Psoas muscle (tissue), 8 donors: ENCODE data around the gene EPX. TPM values are rescaled to one million over a fixed set of nuclear protein-coding genes. Genes with fewer than 3 reads are reported as not detected.

ENCODE experiments used
- ATAC-seq, 4 donors: fragments of 200-7000 bp; cut with Tn5 transposase; one replicate each; pipeline ENCODE4 v1.9.1; 2020; ENCODE audit warnings: moderate library complexity in 3 of 4, mild to moderate bottlenecking in 2 of 4
- DNase-seq, 2 donors: peaks; one replicate each; pipeline ENCODE4 v3.0.0-alpha.2; 2020
- H3K27ac ChIP-seq: fragments of 200-600 bp; one replicate; pipeline ENCODE4 v1.8.0; 2022
- H3K27me3 ChIP-seq, 3 donors: fragments of 200-600 bp in 1 of 3; one replicate each; pipeline versions ENCODE4 v1.6.1 to v1.8.0; 2013 to 2022; ENCODE audit warnings: low read length in 2 of 3, mild to moderate bottlenecking in 2 of 3, moderate library complexity in 1 of 3; ENCODE audit not compliant: insufficient read depth in 3 of 3
- H3K36me3 ChIP-seq, 2 donors: fragments of 200-600 bp in 1 of 2; one replicate each; pipeline versions ENCODE4 v1.6.1 to v1.8.0; 2013 to 2022; ENCODE audit warnings: low read depth in 1 of 2, mild to moderate bottlenecking in 1 of 2, moderate library complexity in 1 of 2; ENCODE audit not compliant: insufficient read depth in 1 of 2
- H3K4me1 ChIP-seq: fragments of 200-600 bp; one replicate; pipeline ENCODE4 v1.8.0; 2022
- H3K4me3 ChIP-seq: fragments of 200-600 bp; one replicate; pipeline ENCODE4 v1.8.0; 2022; ENCODE audit warnings: mild to moderate bottlenecking
- H3K9me3 ChIP-seq: fragments of 200-600 bp; one replicate; pipeline ENCODE4 v1.8.0; 2022
- CTCF ChIP-seq: fragments of 200-600 bp; IDR thresholded peaks from one replicate; pipeline ENCODE4 v1.8.0; 2022; ENCODE audit warnings: antibody characterized with exemption
- WGBS, 3 donors: extraction: QIAGEN DNeasy Blood & Tissue Kit; methylation state at CpG; one replicate each; pipeline versions ENCODE4 v1.1.6 to v1.1.7; 2013; 5-methylcytosine and 5-hydroxymethylcytosine counted together
- intact Hi-C, 2 donors: fragments of 100-400 bp; cut with DNase I; formaldehyde crosslinking; loops; one replicate each; pipeline versions ENCODE4 v1.11.0 to v1.14.2; 2022
- polyA plus RNA-seq, 3 donors: library from polyadenylated mRNA; stranded (reverse); fragments of 200-250 nt; gene quantifications; one replicate each; pipeline ENCODE4 v1.2.3, GENCODE V29; 2013
- total RNA-seq, 4 donors: library from RNA; stranded (reverse); fragmentation: NEBNext Ultra II Directional in 2 of 4; extraction: Animal tissue kit (Norgen Biotek cat#: 25700) in 2 of 4; gene quantifications; one replicate each; pipeline versions ENCODE4 v1.2.1 to v1.2.4, GENCODE V29; 2021 to 2023
- donor health status: healthy with polysubstance abuse.
- donor health status: DM: no; HTN: no; CAD: no; lungs with moderate emphysema.
- donor health status: Bipolar disorder and iron deficiency.
- donor health status: healthy.
- donor health status: DM: yes; HTN: yes; CAD: no.
- donor health status: DM: no; HTN: no; CAD: no.
- donor health status: DM: no; HTN: no; CAD: no.
- donor health status: DM: yes; HTN: yes; CAD: no.

EPX gene
- total and polyA plus RNA-seq, 7 donors = 0.12 TPM; not detected in 6

- WGBS, 3 donors = 29 to 45% (median 34%) methylated on average over 1 of the region's 1 CpG
- intact Hi-C loops = no loop called here
- Histone ChIP-seq H3K36me3 (no peaks in the 10 kb centered on the region), H3K4me1 (no peaks in the 10 kb centered on the region), H3K27me3 (no peaks in the 10 kb centered on the region), H3K4me3 (no peak overlapping the region), H3K9me3 (no peaks in the 10 kb centered on the region), H3K27ac (no peak overlapping the region)
- ATAC-seq (no peak), DNase-seq (no peak)
- no peak for TF ChIP-seq CTCF
Measured at GRCh38 chr17:58224315-58224714, 31.8 kb downstream of the EPX start.

GRCh38 chr17:58227733-58228132 lies 35.2 kb downstream of the EPX start:
- no peak for TF ChIP-seq CTCF

GRCh38 chr17:58228679-58229078 lies 36.2 kb downstream of the EPX start:
- no peak overlapping the region for H3K4me3 ChIP-seq
- H3K36me3 ChIP-seq = no peaks in the 10 kb centered on the region
- intact Hi-C loops = no loop called here
- WGBS, 3 donors = 27 to 30% (median 29%) methylated on average over 3 of the region's 3 CpGs
- peaks cover 0 to 3% (median 0%) of the 10 kb centered on the region in 3 donors for H3K27me3 ChIP-seq
- DNase-seq (no peak), ATAC-seq (no peak)
- no peak overlapping the region for H3K27ac ChIP-seq
- H3K4me1 ChIP-seq = no peaks in the 10 kb centered on the region
- no peak for TF ChIP-seq CTCF
- no peaks in the 10 kb centered on the region for H3K9me3 ChIP-seq

More at GRCh38 chr17:58227733-58228132, 35.2 kb downstream of the EPX start:
- Histone ChIP-seq H3K4me3 (no peak overlapping the region), H3K27ac (no peak overlapping the region), H3K4me1 (no peaks in the 10 kb centered on the region), H3K9me3 (no peaks in the 10 kb centered on the region), H3K36me3 (no peaks in the 10 kb centered on the region), H3K27me3 (no peaks in the 10 kb centered on the region)
- ATAC-seq (no peak), DNase-seq (no peak)
- WGBS, 3 donors = 59 to 71% (median 63%) methylated on average over 3 of the region's 3 CpGs
- intact Hi-C loops = no loop called here

GRCh38 chr17:58229384-58229783 lies 36.9 kb downstream of the EPX start:
- Histone ChIP-seq H3K4me3 (no peak overlapping the region), H3K9me3 (no peaks in the 10 kb centered on the region), H3K36me3 (no peaks in the 10 kb centered on the region), H3K27me3 (peaks cover 0 to 4% (median 0%) of the 10 kb centered on the region in 3 donors), H3K4me1 (no peaks in the 10 kb centered on the region), H3K27ac (no peak overlapping the region)
- ATAC-seq (no peak), DNase-seq (no peak)
- intact Hi-C loops = no loop called here
- TF ChIP-seq CTCF = no peak
- WGBS, 3 donors = 29 to 45% (median 29%) methylated on average over 1 of the region's 1 CpG

DNA sequence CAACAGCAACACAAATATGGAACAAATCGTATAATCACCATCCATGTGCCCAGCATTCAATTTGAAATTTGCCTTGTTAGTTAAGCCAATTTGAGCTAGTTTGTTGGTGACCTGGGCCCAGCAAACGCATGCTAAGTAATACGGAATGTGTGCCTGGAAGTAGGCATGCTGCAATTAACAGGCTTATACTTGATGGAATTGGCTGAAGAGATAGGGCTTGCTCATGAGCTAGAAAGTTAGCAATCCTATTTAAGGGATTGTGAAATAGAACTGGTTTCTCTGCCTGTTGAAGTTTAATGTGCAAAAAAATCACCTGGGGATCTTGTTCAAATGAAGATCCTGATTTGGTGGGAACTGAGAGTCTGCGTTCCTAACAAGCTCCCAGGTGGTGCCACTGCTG lies 37.4 kb downstream of the EPX start:
- TF ChIP-seq CTCF = no peak

More for the DNA sequence above, 37.4 kb downstream of the EPX start:
- no peak for ATAC-seq
- H3K4me3 ChIP-seq = no peak overlapping the region
- WGBS, 3 donors = 90 to 92% (median 90%) methylated on average over 4 of the region's 4 CpGs
- H3K4me1 ChIP-seq = no peaks in the 10 kb centered on the region
- H3K27ac ChIP-seq = no peak overlapping the region
- DNase-seq = no peak
- H3K27me3 ChIP-seq = peaks cover 0 to 5% (median 0%) of the 10 kb centered on the region in 3 donors
- intact Hi-C loops = no loop called here
- H3K36me3 ChIP-seq = no peaks in the 10 kb centered on the region
- H3K9me3 ChIP-seq = no peaks in the 10 kb centered on the region
